ENCODE data around the gene CWC27.

The CWC27 gene

GRCh38 chr5:65043843-65044359, 275.2 kb downstream of the CWC27 start:
- TF ChIP-seq, protein P1, sequence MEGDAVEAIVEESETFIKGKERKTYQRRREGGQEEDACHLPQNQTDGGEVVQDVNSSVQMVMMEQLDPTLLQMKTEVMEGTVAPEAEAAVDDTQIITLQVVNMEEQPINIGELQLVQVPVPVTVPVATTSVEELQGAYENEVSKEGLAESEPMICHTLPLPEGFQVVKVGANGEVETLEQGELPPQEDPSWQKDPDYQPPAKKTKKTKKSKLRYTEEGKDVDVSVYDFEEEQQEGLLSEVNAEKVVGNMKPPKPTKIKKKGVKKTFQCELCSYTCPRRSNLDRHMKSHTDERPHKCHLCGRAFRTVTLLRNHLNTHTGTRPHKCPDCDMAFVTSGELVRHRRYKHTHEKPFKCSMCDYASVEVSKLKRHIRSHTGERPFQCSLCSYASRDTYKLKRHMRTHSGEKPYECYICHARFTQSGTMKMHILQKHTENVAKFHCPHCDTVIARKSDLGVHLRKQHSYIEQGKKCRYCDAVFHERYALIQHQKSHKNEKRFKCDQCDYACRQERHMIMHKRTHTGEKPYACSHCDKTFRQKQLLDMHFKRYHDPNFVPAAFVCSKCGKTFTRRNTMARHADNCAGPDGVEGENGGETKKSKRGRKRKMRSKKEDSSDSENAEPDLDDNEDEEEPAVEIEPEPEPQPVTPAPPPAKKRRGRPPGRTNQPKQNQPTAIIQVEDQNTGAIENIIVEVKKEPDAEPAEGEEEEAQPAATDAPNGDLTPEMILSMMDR (IDR thresholded peaks at IDR 0.05), result no peak

DNA sequence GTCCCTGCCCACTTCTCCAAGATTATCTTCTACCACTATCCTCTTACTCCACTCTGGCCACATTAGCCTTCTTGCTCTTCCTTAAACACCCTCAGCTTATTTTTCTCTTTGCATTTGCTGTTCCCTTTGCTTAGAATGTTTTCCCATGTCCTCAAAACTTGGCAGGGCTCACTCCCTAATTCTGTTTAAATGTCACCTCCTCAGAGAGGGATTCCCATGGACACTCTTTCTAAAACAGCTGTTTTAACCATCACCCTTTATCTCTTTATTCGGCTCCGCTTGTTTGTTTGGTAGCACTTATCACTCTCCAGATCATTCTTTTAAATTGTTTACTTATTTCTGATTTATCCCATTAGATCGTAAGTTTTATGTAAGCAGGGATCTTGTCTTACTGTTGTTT, 278.5 kb downstream of the CWC27 start:
- TF ChIP-seq, protein P1 (IDR thresholded peaks at IDR 0.05), result no peak

- TF ChIP-seq, protein P1 (IDR thresholded peaks at IDR 0.05), result no peak
Observed at GRCh38 chr5:65047948-65048690, 279.4 kb downstream of the CWC27 start.

GRCh38 chr5:65050140-65050539, 281.4 kb downstream of the CWC27 start:
- TF ChIP-seq, protein P1 (IDR thresholded peaks at IDR 0.05), result no peak

DNA sequence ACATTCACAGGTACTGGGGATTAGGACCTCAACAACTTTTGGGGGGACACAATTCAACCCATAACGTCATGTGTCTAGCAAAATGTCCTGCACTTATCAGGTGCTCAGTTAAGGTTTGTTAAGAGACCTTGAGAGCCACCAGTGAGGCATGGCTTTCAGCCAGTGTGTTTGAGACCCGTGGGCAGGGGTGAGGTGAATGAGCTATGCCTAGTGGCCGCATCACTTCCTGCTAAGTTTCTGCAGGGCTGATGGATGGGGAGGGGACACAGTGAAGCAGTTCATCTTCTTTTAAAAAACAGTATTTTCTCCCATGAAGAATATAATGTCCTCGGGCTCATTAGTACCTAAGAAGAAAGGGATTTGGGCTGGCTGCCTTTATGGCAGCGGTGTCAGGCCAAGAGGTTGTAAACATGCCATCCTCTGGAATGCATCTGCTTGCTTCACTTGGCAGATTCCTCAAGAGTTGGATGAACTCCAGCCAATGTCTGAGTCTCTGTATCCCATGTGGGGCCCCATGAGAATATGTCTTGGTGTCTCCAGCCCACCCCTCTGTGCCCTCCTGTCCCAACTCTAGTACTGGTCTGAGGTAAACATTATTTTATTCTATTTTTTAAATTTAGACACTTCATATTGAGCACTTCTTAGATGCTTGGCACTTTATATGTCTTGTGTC, 282.2 kb downstream of the CWC27 start:
- TF ChIP-seq, protein P1 (IDR thresholded peaks at IDR 0.05), result no peak

DNA sequence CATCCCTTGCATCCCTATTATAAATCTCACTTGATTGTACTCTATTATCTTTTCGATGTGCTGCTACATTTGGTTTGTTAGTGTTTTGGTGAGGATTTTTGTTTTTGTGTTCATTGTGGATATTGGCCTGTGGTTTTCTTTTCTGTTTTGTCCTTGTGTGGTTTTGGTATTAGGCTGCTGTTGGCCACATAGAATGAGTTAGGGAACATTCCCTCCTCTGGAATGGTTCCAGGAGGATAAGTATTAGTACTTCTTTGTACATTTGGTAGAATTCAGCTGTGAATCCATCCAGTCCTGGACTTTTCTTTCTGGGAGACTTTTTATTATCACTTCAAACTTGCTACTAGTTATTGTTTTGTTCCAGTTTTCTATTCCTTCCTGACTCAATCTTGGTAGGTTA, 287.2 kb downstream of the CWC27 start:
- TF ChIP-seq, protein P1 (IDR thresholded peaks at IDR 0.05), result no peak

DNA sequence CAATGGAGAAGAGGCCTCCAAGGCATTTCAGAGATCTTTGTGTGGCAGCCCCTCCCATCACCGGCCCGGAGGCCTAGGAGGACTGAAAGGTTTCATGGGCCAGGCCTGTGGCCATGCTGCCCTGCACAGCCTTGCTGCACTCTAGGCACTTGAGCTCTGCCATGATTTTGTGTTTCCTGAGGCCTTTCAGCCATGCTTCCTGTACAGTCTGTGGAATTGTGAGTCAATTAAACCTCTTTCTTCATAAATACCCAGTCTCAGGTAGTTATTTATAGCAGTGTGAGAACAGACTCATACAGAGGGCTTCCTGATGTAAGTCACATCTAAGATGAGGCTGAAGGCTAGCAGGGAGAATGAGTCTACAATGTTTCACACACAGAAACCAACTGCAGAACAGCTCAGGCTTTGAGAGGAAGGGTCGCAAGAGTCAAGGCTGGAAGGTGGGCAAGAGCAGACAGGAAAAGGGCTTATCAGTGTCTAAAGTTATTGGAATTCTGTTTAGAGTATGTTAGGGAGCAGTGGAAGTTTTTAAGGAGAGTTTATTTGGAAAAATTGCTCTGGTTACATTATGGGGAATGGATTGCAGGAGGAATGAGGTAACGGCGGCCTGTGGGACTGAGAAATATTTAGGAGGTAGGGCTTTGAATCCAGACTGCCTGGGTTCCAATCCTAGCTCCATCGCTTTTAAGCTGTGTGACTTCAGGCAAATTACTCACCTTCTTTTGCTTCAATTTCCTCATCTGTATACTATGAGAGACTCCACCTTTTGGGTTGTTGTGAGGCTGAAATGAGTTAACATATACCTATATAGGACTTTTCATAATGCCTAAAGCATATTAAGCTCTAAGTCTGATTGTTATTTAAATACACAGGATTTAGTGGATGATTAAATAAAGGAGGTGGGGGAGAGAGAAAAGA, 291.2 kb downstream of the CWC27 start:
- TF ChIP-seq, protein P1 (IDR thresholded peaks at IDR 0.05), result no peak
